Adipose tissue (tissue), 3 donors: ENCODE results near the gene PRIM2. TPM values are rescaled to one million over a fixed set of nuclear protein-coding genes. Genes with fewer than 3 reads are reported as not detected.
"Not testable (repeated sequence)": the region's sequence is repeated elsewhere in the genome, so short reads cannot be mapped to it uniquely, and the experiment has no call there.

Experiments
- H3K27ac ChIP-seq: one replicate; pipeline ENCODE4 v1.5.1; 2013; ENCODE audit warnings: low read depth, low read length
- WGBS, 3 donors: extraction: QIAGEN DNeasy Blood & Tissue Kit; methylation state at CpG; one replicate each; pipeline ENCODE4 v1.1.7; 2013; 5-methylcytosine and 5-hydroxymethylcytosine counted together
- polyA plus RNA-seq, 3 donors: library from polyadenylated mRNA; stranded (reverse); fragments of 200-250 nt; gene quantifications; one replicate each; pipeline ENCODE4 v1.2.3, GENCODE V29; 2013
- donor health status: healthy with polysubstance abuse.
- donor health status: Bipolar disorder and iron deficiency.
- donor health status: healthy.

The PRIM2 gene
- 1 to 10 TPM; 2.4 to 4.0 (median 2.9) TPM for polyA plus RNA-seq

- no peak within 1 kb of the TSS for H3K27ac ChIP-seq
- WGBS, 3 donors = 0 to 1% (median 0%) methylated on average over 27 of the region's 27 CpGs
Measured at GRCh38 chr6:57317060-57317943, at the start of gene PRIM2. Gene PRIM2, plus strand, starts transcription at chr6:57317630. Its CDS starts 816 bp downstream, at chr6:57318446.

GRCh38 chr6:57268294-57268640 lies 49.2 kb upstream of the PRIM2 start:
- no peak overlapping the region for H3K27ac ChIP-seq

- WGBS, 3 donors = 88 to 93% (median 92%) methylated on average over 15 to 17 of the region's 17 CpGs
- H3K27ac ChIP-seq = not testable (repeated sequence)
Measured at GRCh38 chr6:57274113-57274824, 43.2 kb upstream of the PRIM2 start.

- no peak overlapping the region for H3K27ac ChIP-seq
- WGBS, 3 donors = 73 to 84% (median 82%) methylated on average over 3 of the region's 3 CpGs
Measured at GRCh38 chr6:57275384-57275783, 42.0 kb upstream of the PRIM2 start.

GRCh38 chr6:57276946-57277345 lies 40.5 kb upstream of the PRIM2 start:
- no peak overlapping the region for H3K27ac ChIP-seq

- H3K27ac ChIP-seq = no peak overlapping the region
- 87 to 91% (median 87%) methylated on average over 2 of the region's 2 CpGs for WGBS, 3 donors
Measured at GRCh38 chr6:57278570-57278969, 38.9 kb upstream of the PRIM2 start.

GRCh38 chr6:57279013-57279412 lies 38.4 kb upstream of the PRIM2 start:
- WGBS, 3 donors = 74 to 82% (median 76%) methylated on average over 2 of the region's 2 CpGs
- H3K27ac ChIP-seq = no peak overlapping the region

GRCh38 chr6:57283106-57283505 lies 34.3 kb upstream of the PRIM2 start:
- no peak overlapping the region for H3K27ac ChIP-seq

- WGBS, 3 donors = 58 to 67% (median 63%) methylated on average over 2 of the region's 2 CpGs
- H3K27ac ChIP-seq = no peak overlapping the region
Measured at GRCh38 chr6:57283911-57284455, 33.4 kb upstream of the PRIM2 start.

GRCh38 chr6:57288136-57288535 lies 29.3 kb upstream of the PRIM2 start:
- WGBS, 3 donors = 45 to 84% (median 72%) methylated on average over 12 of the region's 12 CpGs
- not testable (repeated sequence) for H3K27ac ChIP-seq

- H3K27ac ChIP-seq = not testable (repeated sequence)
- 60 to 77% (median 64%) methylated on average over 1 of the region's 1 CpG for WGBS, 3 donors
Measured at GRCh38 chr6:57293472-57293871, 24.0 kb upstream of the PRIM2 start.

- 49 to 61% (median 58%) methylated on average over 6 of the region's 6 CpGs for WGBS, 3 donors
Measured at GRCh38 chr6:57294862-57295445, 22.5 kb upstream of the PRIM2 start.

GRCh38 chr6:57297505-57297904 lies 19.9 kb upstream of the PRIM2 start:
- 50 to 81% (median 68%) methylated on average over 1 of the region's 1 CpG for WGBS, 3 donors
- H3K27ac ChIP-seq = no peak overlapping the region

More at GRCh38 chr6:57294862-57295445, 22.5 kb upstream of the PRIM2 start:
- no peak overlapping the region for H3K27ac ChIP-seq

- no peak overlapping the region for H3K27ac ChIP-seq
- WGBS, 3 donors = 54 to 71% (median 60%) methylated on average over 2 of the region's 2 CpGs
Measured at GRCh38 chr6:57298741-57299140, 18.7 kb upstream of the PRIM2 start.

GRCh38 chr6:57301757-57302156 lies 15.7 kb upstream of the PRIM2 start:
- no peak overlapping the region for H3K27ac ChIP-seq
- 89 to 95% (median 92%) methylated on average over 1 of the region's 1 CpG for WGBS, 3 donors

GRCh38 chr6:57302477-57302876 lies 15.0 kb upstream of the PRIM2 start:
- no peak overlapping the region for H3K27ac ChIP-seq
- WGBS, 3 donors = 38 to 65% (median 64%) methylated on average over 2 of the region's 2 CpGs

- WGBS, 3 donors = 86 to 100% (median 96%) methylated on average over 1 of the region's 1 CpG
- H3K27ac ChIP-seq = no peak overlapping the region
Measured at GRCh38 chr6:57303931-57304681, 13.3 kb upstream of the PRIM2 start.

- H3K27ac ChIP-seq = no peak overlapping the region
- 48 to 61% (median 58%) methylated on average over 3 of the region's 3 CpGs for WGBS, 3 donors
Measured at GRCh38 chr6:57305107-57305506, 12.3 kb upstream of the PRIM2 start.
